Heart left ventricle (tissue), 16 donors: ENCODE data around the gene PCGF1. TPM values are rescaled to one million over a fixed set of nuclear protein-coding genes. Genes with fewer than 3 reads are reported as not detected.

Experiments used
- ATAC-seq, 4 donors: fragments of 200-7000 bp; cut with Tn5 transposase; one replicate each; pipeline ENCODE4 v1.9.1; 2020 to 2022; ENCODE audit warnings: moderate library complexity in 4 of 4, mild to moderate bottlenecking in 3 of 4, moderate number of reproducible peaks in 1 of 4
- DNase-seq, 5 donors: peaks; one replicate each; pipeline ENCODE4 v3.0.0-alpha.2; 2020
- H3K27ac ChIP-seq, 12 donors: fragments of 200-600 bp; sonication (generic) in 4 of 12; one replicate each; pipeline versions ENCODE4 v1.5.0 to v1.8.0; 2016 to 2022; ENCODE audit warnings: mild to moderate bottlenecking in 2 of 12
- H3K27me3 ChIP-seq, 9 donors: fragments of 200-600 bp; sonication (generic) in 2 of 9; one replicate each; pipeline versions ENCODE4 v1.5.1 to v1.8.0; 2016 to 2022; ENCODE audit warnings: mild to moderate bottlenecking in 3 of 9
- H3K36me3 ChIP-seq, 9 donors: fragments of 200-600 bp; sonication (generic) in 2 of 9; one replicate each; pipeline versions ENCODE4 v1.5.0 to v1.8.0; 2018 to 2022; ENCODE audit warnings: mild to moderate bottlenecking in 2 of 9
- H3K4me1 ChIP-seq, 12 donors: fragments of 200-600 bp; sonication (generic) in 4 of 12; one replicate each; pipeline versions ENCODE4 v1.5.0 to v1.8.0; 2016 to 2022; ENCODE audit warnings: mild to moderate bottlenecking in 3 of 12
- H3K4me3 ChIP-seq, 12 donors: fragments of 200-600 bp; sonication (generic) in 4 of 12; one replicate each; pipeline versions ENCODE4 v1.5.0 to v1.8.0; 2017 to 2022; ENCODE audit warnings: mild to moderate bottlenecking in 9 of 12, moderate library complexity in 4 of 12
- H3K9me3 ChIP-seq, 12 donors: fragments of 200-600 bp; sonication (generic) in 4 of 12; one replicate each; pipeline versions ENCODE4 v1.5.0 to v1.8.0; 2016 to 2022; ENCODE audit warnings: mild to moderate bottlenecking in 1 of 12
- POLR2A ChIP-seq, 2 donors: fragments of 450-650 bp; IDR thresholded peaks; one replicate each; pipeline ENCODE4 v1.6.1; 2017; ENCODE audit warnings: antibody characterized with exemption in 2 of 2, mild to moderate bottlenecking in 2 of 2, moderate library complexity in 2 of 2
- WGBS, 4 donors: extraction: QIAGEN DNeasy Blood & Tissue Kit in 2 of 4; methylation state at CpG; one replicate each; pipeline versions ENCODE4 v1.1.5 to v1.1.7; 2013 to 2018; 5-methylcytosine and 5-hydroxymethylcytosine counted together
- intact Hi-C, 10 donors: fragments of 100-400 bp; cut with DNase I; formaldehyde crosslinking; loops; one replicate each; pipeline versions ENCODE4 v1.11.1 to v1.14.2; 2022
- polyA plus RNA-seq, 2 donors: library from polyadenylated mRNA; stranded (reverse); fragments of 200-250 nt; gene quantifications; one replicate each; pipeline ENCODE4 v1.2.3, GENCODE V29; 2013
- total RNA-seq, 9 donors: library from RNA; depleted of rRNA in 2 of 9; stranded (reverse); fragments of >200 nt in 2 of 9; fragmentation: NEBNext Ultra II Directional in 3 of 9; extraction: Animal tissue kit (Norgen Biotek cat#: 25700) in 3 of 9; gene quantifications; one replicate each; pipeline versions ENCODE4 v1.1.0 to v1.2.4, GENCODE V29; 2016 to 2023
- TF ChIP-seq, protein P1 (sequence below), 12 donors: fragments of 200-600 bp; sonication (generic) in 4 of 12; IDR thresholded peaks; one replicate each; pipeline versions ENCODE4 v1.5.0 to v1.8.0; 2018 to 2022; ENCODE audit warnings: antibody characterized with exemption in 12 of 12, mild to moderate bottlenecking in 5 of 12
- donor health status: ischemic (EF 13 %, LVEDD 7.1; RV severe dilation, severe dysfunction).
- donor health status: healthy with polysubstance abuse.
- donor health status: DM: no; HTN: yes; CAD: no.
- donor health status: DM: no; HTN: no; CAD: no.
- donor health status: ischemic (EF 25% LVEDD 6.9; RV normal size, moderate dysfunction).
- donor health status: ischemic (EF 25% LVEDD 5.7; RV mildly dilated, moderate dysfunction).
- donor health status: healthy.
- donor health status: DM: yes; HTN: yes; CAD: no.
- donor health status: ischemic (EF 35%, LVEDD 5.7; RV mildly dilated, moderate dysfunction).
- donor health status: nonischemic (EF 11% LVEDD 7.7; RV severe dilation, severe dysfunction).
- donor health status: DM: yes; HTN: yes; CAD: no.
- donor health status: PGD.
- donor health status: ischemic (EF 29% LVEDD 5.4; RV normal size, mild dysfunction).
- donor health status: nonischemic (EF 23%, LVEDD 6.1; RV moderate dilation, normal function).

PCGF1 gene
- total and polyA plus RNA-seq, 11 donors, result 10.6 to 24.9 (median 19.2) TPM

DNA sequence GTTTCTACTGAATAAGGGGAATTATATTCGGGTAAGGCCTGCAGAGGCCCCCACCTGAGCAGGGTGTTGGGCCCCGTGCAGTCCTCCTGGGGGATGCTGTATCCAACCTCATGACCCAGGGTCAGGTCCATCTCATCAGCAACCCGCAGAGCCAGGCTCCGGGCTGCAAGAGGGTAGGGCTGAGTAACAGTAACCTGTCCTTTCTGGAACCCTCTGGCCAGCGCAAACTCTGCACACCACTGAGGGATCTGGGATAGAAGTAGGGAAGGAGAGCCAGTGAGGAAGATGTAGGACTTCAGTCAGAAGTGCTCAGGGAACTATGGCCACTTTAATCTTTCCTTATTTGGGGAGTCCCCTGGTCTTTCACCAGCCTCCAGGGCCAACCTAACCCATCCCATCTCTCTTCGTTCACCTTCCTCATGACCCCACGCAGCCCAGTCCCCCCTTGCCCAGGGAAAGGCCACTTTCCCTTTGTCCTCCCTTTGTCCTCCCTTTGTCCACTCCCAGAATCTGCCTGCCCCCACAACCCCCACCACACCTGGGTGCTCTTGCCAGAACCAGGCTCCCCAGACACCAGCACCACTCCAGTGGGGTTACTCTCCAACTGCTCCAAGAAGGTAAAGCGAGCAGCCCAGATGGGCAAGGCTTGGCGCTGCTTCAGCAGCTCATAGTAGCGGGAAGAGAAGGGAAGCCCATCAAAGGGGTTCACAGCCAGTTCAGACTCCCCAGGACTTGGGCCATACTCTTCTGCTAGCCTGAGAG lies 17.6 kb upstream of the PCGF1 start:
- no peak for ATAC-seq
- Histone ChIP-seq H3K4me1 (peaks cover 0 to 18% (median 11%) of the 10 kb centered on the region in 12 donors), H3K27me3 (peaks cover 0 to 12% (median 8%) of the 10 kb centered on the region in 9 donors), H3K4me3 (no peak overlapping the region), H3K9me3 (no peaks in the 10 kb centered on the region), H3K27ac (no peak overlapping the region), H3K36me3 (peaks cover 0 to 32% (median 27%) of the 10 kb centered on the region in 9 donors)
- 90 to 91% (median 91%) methylated on average over 10 of the region's 10 CpGs for WGBS, 4 donors
- TF ChIP-seq POLR2A (IDR thresholded peaks at IDR 0.05), result no peak
- TF ChIP-seq, protein P1, sequence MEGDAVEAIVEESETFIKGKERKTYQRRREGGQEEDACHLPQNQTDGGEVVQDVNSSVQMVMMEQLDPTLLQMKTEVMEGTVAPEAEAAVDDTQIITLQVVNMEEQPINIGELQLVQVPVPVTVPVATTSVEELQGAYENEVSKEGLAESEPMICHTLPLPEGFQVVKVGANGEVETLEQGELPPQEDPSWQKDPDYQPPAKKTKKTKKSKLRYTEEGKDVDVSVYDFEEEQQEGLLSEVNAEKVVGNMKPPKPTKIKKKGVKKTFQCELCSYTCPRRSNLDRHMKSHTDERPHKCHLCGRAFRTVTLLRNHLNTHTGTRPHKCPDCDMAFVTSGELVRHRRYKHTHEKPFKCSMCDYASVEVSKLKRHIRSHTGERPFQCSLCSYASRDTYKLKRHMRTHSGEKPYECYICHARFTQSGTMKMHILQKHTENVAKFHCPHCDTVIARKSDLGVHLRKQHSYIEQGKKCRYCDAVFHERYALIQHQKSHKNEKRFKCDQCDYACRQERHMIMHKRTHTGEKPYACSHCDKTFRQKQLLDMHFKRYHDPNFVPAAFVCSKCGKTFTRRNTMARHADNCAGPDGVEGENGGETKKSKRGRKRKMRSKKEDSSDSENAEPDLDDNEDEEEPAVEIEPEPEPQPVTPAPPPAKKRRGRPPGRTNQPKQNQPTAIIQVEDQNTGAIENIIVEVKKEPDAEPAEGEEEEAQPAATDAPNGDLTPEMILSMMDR (IDR thresholded peaks at IDR 0.05), result no peak
- intact Hi-C loops, result loop anchor here in 1 of 10 donors (5.0 kb wide), 1 partner anchor 38 kb away; no protein-coding TSS in a partner anchor
- DNase-seq, result peak in 1 of 5 donors; percentile 26

- TF ChIP-seq POLR2A (IDR thresholded peaks at IDR 0.05), result no peak
- TF ChIP-seq, protein P1 (IDR thresholded peaks at IDR 0.05), result no peak
- intact Hi-C loops, result no loop called here
- Histone ChIP-seq H3K27me3 (peaks cover 0 to 23% (median 20%) of the 10 kb centered on the region in 9 donors), H3K27ac (no peak overlapping the region), H3K9me3 (no peaks in the 10 kb centered on the region), H3K4me1 (peaks cover 0 to 16% (median 11%) of the 10 kb centered on the region in 12 donors), H3K36me3 (peaks cover 0 to 32% (median 27%) of the 10 kb centered on the region in 9 donors), H3K4me3 (no peak overlapping the region)
- peak in 1 of 5 donors; percentile 9 for DNase-seq
- WGBS, 4 donors, result 83 to 92% (median 85%) methylated on average over 4 to 9 of the region's 9 CpGs
- ATAC-seq, result no peak
Observed at GRCh38 chr2:74524005-74524404, 16.5 kb upstream of the PCGF1 start.

GRCh38 chr2:74522516-74522915 lies 15.0 kb upstream of the PCGF1 start:
- peaks cover 0 to 22% (median 19%) of the 10 kb centered on the region in 9 donors for H3K36me3 ChIP-seq
- H3K4me3 ChIP-seq, result no peak overlapping the region
- H3K9me3 ChIP-seq, result no peaks in the 10 kb centered on the region
- 69 to 81% (median 72%) methylated on average over 3 of the region's 3 CpGs for WGBS, 4 donors
- peaks cover 7 to 38% (median 35%) of the 10 kb centered on the region in 9 donors for H3K27me3 ChIP-seq
- TF ChIP-seq, protein P1 (IDR thresholded peaks at IDR 0.05), result no peak
- TF ChIP-seq POLR2A (IDR thresholded peaks at IDR 0.05), result no peak
- DNase-seq (peak in 1 of 5 donors; percentile 11), ATAC-seq (no peak)
- H3K4me1 ChIP-seq, result peaks cover 0 to 4% (median 0%) of the 10 kb centered on the region in 12 donors
- intact Hi-C loops, result no loop called here
- no peak overlapping the region for H3K27ac ChIP-seq

DNA sequence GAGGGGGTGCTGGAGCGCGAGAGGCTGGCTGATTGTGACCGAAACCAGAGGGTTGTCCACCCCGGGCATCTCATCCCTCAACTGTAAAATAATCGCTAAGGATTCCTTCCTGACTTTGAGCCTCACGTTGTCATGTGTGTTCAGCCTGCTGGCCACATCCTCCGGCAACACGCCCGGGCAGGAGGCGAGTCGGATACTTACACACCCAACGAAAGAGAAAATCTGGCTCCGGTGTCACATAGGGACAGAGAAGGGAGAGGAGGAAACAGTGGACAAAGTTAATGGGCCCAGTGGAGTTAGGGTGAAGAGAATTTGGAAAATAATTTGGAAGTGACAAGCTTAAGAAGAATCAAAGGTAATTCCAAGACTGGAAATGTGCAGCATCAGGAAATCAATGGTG lies 9.2 kb upstream of the PCGF1 start:
- intact Hi-C loops, result no loop called here
- ATAC-seq, result no peak

More for the DNA sequence above, 9.2 kb upstream of the PCGF1 start:
- no peak for DNase-seq
- Histone ChIP-seq H3K4me1 (peaks cover 0 to 38% (median 22%) of the 10 kb centered on the region in 12 donors), H3K27me3 (peaks cover 57 to 97% (median 93%) of the 10 kb centered on the region in 9 donors), H3K27ac (no peak overlapping the region), H3K36me3 (no peaks in the 10 kb centered on the region), H3K4me3 (peak overlapping the region in 11 of 12 donors; percentile 18 to 58 (median 40)), H3K9me3 (no peaks in the 10 kb centered on the region)
- WGBS, 4 donors, result 60 to 65% (median 63%) methylated on average over 13 of the region's 13 CpGs
- TF ChIP-seq, protein P1 (IDR thresholded peaks at IDR 0.05), result no peak
- TF ChIP-seq POLR2A (IDR thresholded peaks at IDR 0.05), result no peak
